ENCODE results near the gene ZNF765. TPM values are rescaled to one million over a fixed set of nuclear protein-coding genes. Genes with fewer than 3 reads are reported as not detected.

The ZNF765 gene
- total and polyA plus RNA-seq, 9 of the 15 experiments (the other 6 are each of a cell fraction or from before 2014, with no cell fraction given): 5.4 to 17.5 (median 9.6) TPM

- peak; percentile 76; the same call in 1 of the 2 replicates for TF ChIP-seq NKRF (IDR thresholded peaks at IDR 0.05; ENCODE audit: borderline replicate concordance)
- TF ChIP-seq ELF2 (CRISPR knock-in tag; IDR thresholded peaks at IDR 0.05): peak; percentile 97
- TF ChIP-seq SIN3A (IDR thresholded peaks at IDR 0.05; ENCODE audit: borderline replicate concordance in 2 of 2, control insufficient read depth in 1 of 2, low read depth in 2 of 2, low read length in 2 of 2): peak; percentile 21 to 64; a peak in 2 of 4 replicates
- no peak for TF ChIP-seq ZNF79 (CRISPR knock-in tag; IDR thresholded peaks at IDR 0.05; ENCODE audit: low read depth)
- peak in 1 of 2 experiments; percentile 56; a peak in 2 of 4 replicates for TF ChIP-seq HDAC1 (IDR thresholded peaks at IDR 0.05)
- TF ChIP-seq CTCF (IDR thresholded peaks at IDR 0.05 in 2 of 3, conservative IDR thresholded peaks at IDR 0.05 in 1 of 3; ENCODE audit: insufficient read depth in 2 of 3, low read depth in 1 of 3, low read length in 3 of 3): peak; percentile 23 to 61 (median 60); a peak in 4 of 6 replicates
- peak; percentile 96 for TF ChIP-seq ELF1 (tag; IDR thresholded peaks at IDR 0.05)
- TF ChIP-seq NRF1 (conservative IDR thresholded peaks at IDR 0.05 in 1 of 2, IDR thresholded peaks at IDR 0.05 in 1 of 2): peak; percentile 94 to 95
- peak; percentile 42 for TF ChIP-seq TBP (optimal IDR thresholded peaks at IDR 0.05; ENCODE audit: low read depth, low read length)
- no peak for TF ChIP-seq ZBTB1 (CRISPR knock-in tag; IDR thresholded peaks at IDR 0.05; ENCODE audit: borderline replicate concordance, low read depth)
- no peak for TF ChIP-seq ATF1 (CRISPR knock-in tag; IDR thresholded peaks at IDR 0.05)
- TF ChIP-seq ATF1 (tag; IDR thresholded peaks at IDR 0.05): 0 out of 2 replicates have a peak, but pooled peaks have one; percentile 27
- TF ChIP-seq CHAMP1 (IDR thresholded peaks at IDR 0.05): no peak
- TF ChIP-seq TAF1 (IDR thresholded peaks at IDR 0.05; ENCODE audit: control insufficient read depth, extremely low read depth, insufficient read depth, low read length, severe bottlenecking): peak; percentile 60
- peak; percentile 22; the same call in 1 of the 2 replicates for TF ChIP-seq CXXC5 (CRISPR knock-in tag; IDR thresholded peaks at IDR 0.05)
- TF ChIP-seq TCF7L2 (IDR thresholded peaks at IDR 0.05; ENCODE audit: low read depth, low read length): 0 out of 2 replicates have a peak, but pooled peaks have one; percentile 7
- TF ChIP-seq ZNF717 (CRISPR knock-in tag; IDR thresholded peaks at IDR 0.05): no peak
- peak; percentile 33; the same call in 1 of the 2 replicates for TF ChIP-seq PML (IDR thresholded peaks at IDR 0.05; ENCODE audit: low read length)
- TF ChIP-seq SP1 (CRISPR knock-in tag; IDR thresholded peaks at IDR 0.05): peak; percentile 85
- peak; percentile 38 for TF ChIP-seq L3MBTL2 (IDR thresholded peaks at IDR 0.05)
- TF ChIP-seq POLR2G (IDR thresholded peaks at IDR 0.05; ENCODE audit: low read depth, low read length): peak; percentile 79
- TF ChIP-seq KLF6 (CRISPR knock-in tag; IDR thresholded peaks at IDR 0.05; ENCODE audit: borderline replicate concordance): no peak
Observed at GRCh38 chr19:53394974-53395839, at the start of gene ZNF765 (continued).
